GM12892 (cell line): ENCODE measurements around the gene GNL3. TPM values are rescaled to one million over a fixed set of nuclear protein-coding genes. Genes with fewer than 3 reads are reported as not detected.
"Not testable (repeated sequence)": the region's sequence is repeated elsewhere in the genome, so short reads cannot be mapped to it uniquely, and the experiment has no call there.

Experiments
- DNase-seq: peaks from one replicate; pipeline ENCODE4 v3.0.0; 2011; ENCODE audit not compliant: insufficient read length
- FAIRE-seq: peaks from 2 replicates; lab custom pipeline; 2011; peaks lifted over from hg19 to GRCh38; lab: Jason Lieb, UNC
- POLR2A ChIP-seq: IDR thresholded peaks from 2 replicates; pipeline ENCODE4 v1.6.1; 2011; ENCODE audit warnings: low read depth, low read length, control low read depth
- POLR2AphosphoS5 ChIP-seq: IDR thresholded peaks from 2 replicates; pipeline ENCODE4 v1.6.1; 2011; ENCODE audit warnings: low read depth, low read length, control low read depth
- TAF1 ChIP-seq: IDR thresholded peaks from 2 replicates; pipeline ENCODE4 v1.6.1; 2011; ENCODE audit warnings: low read depth, mild to moderate bottlenecking, control low read depth, low read length, borderline replicate concordance
- polyA plus RNA-seq: library from polyadenylated mRNA; unstranded; fragments of >200 nt; gene quantifications from one replicate; pipeline ENCODE4 v1.2.1, GENCODE V29; 2012; ENCODE audit warnings: missing spikeins, inconsistent platforms; ENCODE audit not compliant: missing spikeins

The GNL3 gene
- 191 TPM for polyA plus RNA-seq

DNA sequence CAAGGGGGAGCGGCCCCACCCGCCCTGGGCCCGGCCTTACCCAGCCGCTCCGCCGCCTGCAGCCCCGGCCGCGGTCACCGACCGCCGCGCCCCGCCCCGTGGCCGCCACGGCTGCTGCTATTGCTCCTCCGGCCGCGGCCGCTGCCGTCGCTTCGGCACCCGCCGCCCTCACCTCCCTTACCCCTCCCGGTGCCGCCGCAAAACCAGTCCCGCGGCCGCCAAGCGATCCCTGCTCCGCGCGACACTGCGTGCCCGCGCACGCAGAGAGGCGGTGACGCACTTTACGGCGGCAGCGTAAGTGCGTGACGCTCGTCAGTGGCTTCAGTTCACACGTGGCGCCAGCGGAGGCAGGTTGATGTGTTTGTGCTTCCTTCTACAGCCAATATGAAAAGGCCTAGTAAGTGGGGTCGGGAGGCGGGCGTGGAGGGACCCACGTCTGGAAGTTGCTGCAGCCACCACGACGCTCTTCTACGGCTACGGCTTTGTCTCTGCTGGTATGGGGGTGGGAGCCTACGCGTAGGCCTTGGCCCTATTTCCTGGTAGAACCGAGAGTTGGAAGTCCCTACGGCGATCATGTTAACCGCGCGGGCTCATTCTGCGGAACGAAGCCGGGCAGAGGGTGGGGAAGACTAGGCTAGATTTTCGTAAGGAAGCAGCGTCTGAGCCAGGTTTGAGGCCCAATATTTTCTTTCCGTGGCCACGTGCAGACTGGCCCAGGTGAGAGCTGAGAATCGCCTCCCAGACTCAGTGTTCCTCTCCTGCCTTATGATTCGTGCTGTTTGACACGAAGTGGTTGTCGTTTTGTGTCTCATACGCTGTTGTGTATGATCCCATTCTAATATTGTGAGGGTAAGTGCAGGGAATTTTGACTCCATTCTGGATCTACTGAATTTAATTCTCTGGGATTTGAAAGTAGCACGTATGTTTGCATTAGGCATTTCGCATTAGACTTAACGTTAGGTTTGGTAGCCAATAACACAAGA lies at the start of gene GNL3, which contains the start of gene PBRM1:
TSS of gene GNL3 (plus strand) at position 324 of the 983 bp plus-strand sequence. CDS start at position 385, 61 bp downstream.
TSS of gene PBRM1 (minus strand) at position 205 of the 983 bp plus-strand sequence.
- FAIRE-seq: peak; percentile 100
- DNase-seq: peak; percentile 76
- TF ChIP-seq POLR2AphosphoS5 (peak; percentile 90), POLR2A (peak; percentile 94), TAF1 (peak; percentile 96)

GRCh38 chr3:52636673-52637072 lies 49.2 kb upstream of the GNL3 start:
- TF ChIP-seq POLR2A (no peak), POLR2AphosphoS5 (no peak), TAF1 (no peak)
- no peak for FAIRE-seq
- DNase-seq: no peak

DNA sequence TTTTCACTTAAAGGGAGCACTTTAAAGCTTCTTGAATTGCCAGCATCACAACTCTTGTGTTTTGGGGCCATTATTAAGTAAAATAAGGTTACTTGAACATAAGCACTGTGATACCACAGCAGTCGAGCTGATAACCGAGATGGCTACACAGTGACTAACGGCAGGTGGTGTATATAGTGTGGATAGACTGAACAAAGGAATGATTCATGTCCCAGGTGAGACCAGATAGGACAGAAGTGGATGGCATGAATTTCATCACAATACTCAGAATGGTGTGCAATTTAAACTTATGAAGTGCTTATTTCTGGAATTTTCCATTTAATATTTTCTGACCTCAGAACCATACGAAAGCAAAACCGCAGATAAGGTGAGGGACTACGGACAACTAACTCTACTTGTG lies 40.3 kb upstream of the GNL3 start:
- TF ChIP-seq TAF1: no peak
- no peak for TF ChIP-seq POLR2AphosphoS5
- TF ChIP-seq POLR2A: no peak
- no peak for FAIRE-seq

GRCh38 chr3:52649461-52650210 lies 36.2 kb upstream of the GNL3 start:
- FAIRE-seq: no peak
- DNase-seq: no peak
- no peak for TF ChIP-seq POLR2AphosphoS5
- no peak for TF ChIP-seq POLR2A
- TF ChIP-seq TAF1: no peak

More for the DNA sequence above, 40.3 kb upstream of the GNL3 start:
- no peak for DNase-seq

DNA sequence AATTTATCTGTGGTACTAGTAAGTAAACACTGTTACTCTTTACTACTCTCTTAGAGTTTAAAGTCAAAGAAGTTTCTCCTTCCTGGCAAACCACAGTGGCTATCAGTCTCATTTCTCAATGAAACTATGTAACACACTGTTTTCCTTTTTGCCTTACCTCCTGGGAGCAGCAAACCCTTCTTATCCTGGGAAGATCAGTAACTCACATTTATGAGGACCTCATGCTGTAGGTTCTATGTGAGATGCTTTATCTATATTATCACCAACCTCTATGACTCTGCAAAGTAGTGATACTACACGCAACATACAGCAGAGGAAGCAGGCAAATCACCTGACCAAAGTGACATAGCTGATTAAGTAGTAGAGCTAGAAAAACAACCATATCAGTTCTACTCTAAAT lies 35.4 kb upstream of the GNL3 start:
- TF ChIP-seq POLR2A: no peak
- TF ChIP-seq POLR2AphosphoS5: no peak
- TF ChIP-seq TAF1: no peak
- no peak for FAIRE-seq
- DNase-seq: no peak

DNA sequence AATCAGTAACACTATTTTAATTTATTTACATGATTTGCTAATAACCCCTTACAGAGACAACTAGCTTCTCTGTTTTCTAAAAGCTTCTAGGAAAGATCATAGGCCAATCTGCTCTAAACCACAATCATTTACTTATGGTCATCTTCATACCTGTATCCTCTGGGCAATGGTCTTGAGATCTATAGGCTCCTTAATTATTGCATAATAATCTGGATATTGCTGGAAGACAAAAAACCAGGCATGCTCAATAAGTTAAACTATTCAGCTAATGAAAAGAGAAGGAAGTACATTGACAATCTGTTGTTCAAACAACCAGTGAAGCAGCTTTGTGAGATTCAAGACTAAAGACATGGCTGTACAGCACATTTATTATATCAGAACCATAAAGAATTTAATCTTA lies 34.2 kb upstream of the GNL3 start:
- FAIRE-seq (no peak), DNase-seq (no peak)
- no peak for TF ChIP-seq POLR2A
- no peak for TF ChIP-seq POLR2AphosphoS5
- no peak for TF ChIP-seq TAF1

GRCh38 chr3:52655895-52656294 lies 29.9 kb upstream of the GNL3 start:
- no peak for TF ChIP-seq TAF1
- no peak for TF ChIP-seq POLR2A
- no peak for TF ChIP-seq POLR2AphosphoS5
- DNase-seq (no peak), FAIRE-seq (no peak)

- TF ChIP-seq POLR2AphosphoS5 (no peak), TAF1 (no peak), POLR2A (no peak)
- no peak for FAIRE-seq
- no peak for DNase-seq
Measured at GRCh38 chr3:52660046-52660445, 25.8 kb upstream of the GNL3 start.

- DNase-seq (no peak), FAIRE-seq (no peak)
- TF ChIP-seq POLR2AphosphoS5 (no peak), POLR2A (no peak), TAF1 (no peak)
Measured at GRCh38 chr3:52663098-52663497, 22.7 kb upstream of the GNL3 start.

GRCh38 chr3:52670621-52671521 lies 15.0 kb upstream of the GNL3 start:
- peak; percentile 51 for FAIRE-seq
- DNase-seq: no peak
- TF ChIP-seq POLR2AphosphoS5: no peak
- TF ChIP-seq POLR2A: no peak
- no peak for TF ChIP-seq TAF1

- TF ChIP-seq POLR2AphosphoS5 (no peak), TAF1 (no peak), POLR2A (no peak)
- no peak for DNase-seq
- no peak for FAIRE-seq
Measured at GRCh38 chr3:52671676-52672075, 14.2 kb upstream of the GNL3 start.

- FAIRE-seq: not testable (repeated sequence)
Measured at GRCh38 chr3:52676201-52676600, 9.6 kb upstream of the GNL3 start.

More at GRCh38 chr3:52676201-52676600, 9.6 kb upstream of the GNL3 start:
- not testable (repeated sequence) for DNase-seq
